ENCODE measurements around the gene UXT. TPM values are rescaled to one million over a fixed set of nuclear protein-coding genes. Genes with fewer than 3 reads are reported as not detected.

UXT gene
- polyA plus RNA-seq, 3 donors: 134 to 213 (median 174) TPM

DNA sequence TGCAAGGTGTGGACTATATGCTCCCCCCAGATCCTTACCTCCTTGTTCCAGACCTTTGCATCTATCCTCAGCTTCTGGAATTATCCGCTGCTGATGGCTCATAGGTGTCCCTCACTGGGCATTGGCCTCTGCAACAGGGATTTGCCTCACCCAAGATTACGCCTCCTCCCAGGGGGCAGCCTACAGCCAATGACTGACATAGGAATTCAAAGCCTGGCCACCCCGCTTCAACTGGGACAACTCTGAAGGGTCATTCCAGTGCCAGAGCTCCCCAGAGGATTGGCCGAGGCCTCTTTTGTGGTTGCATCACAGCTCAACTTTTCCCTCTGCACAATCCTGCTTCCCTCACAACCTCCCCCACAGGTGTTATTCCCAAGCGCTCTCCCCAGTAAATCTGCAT is 44.4 kb downstream of the UXT start:
- H4K20me1 ChIP-seq (ENCODE audit: insufficient read depth, low read length): no peaks in the 10 kb centered on the region
- H3K4me3 Mint-ChIP-seq: no peak overlapping the region
- WGBS (ENCODE audit: insufficient coverage): 94% methylated on average over 3 of the region's 5 CpGs
- TF ChIP-seq, protein P1, sequence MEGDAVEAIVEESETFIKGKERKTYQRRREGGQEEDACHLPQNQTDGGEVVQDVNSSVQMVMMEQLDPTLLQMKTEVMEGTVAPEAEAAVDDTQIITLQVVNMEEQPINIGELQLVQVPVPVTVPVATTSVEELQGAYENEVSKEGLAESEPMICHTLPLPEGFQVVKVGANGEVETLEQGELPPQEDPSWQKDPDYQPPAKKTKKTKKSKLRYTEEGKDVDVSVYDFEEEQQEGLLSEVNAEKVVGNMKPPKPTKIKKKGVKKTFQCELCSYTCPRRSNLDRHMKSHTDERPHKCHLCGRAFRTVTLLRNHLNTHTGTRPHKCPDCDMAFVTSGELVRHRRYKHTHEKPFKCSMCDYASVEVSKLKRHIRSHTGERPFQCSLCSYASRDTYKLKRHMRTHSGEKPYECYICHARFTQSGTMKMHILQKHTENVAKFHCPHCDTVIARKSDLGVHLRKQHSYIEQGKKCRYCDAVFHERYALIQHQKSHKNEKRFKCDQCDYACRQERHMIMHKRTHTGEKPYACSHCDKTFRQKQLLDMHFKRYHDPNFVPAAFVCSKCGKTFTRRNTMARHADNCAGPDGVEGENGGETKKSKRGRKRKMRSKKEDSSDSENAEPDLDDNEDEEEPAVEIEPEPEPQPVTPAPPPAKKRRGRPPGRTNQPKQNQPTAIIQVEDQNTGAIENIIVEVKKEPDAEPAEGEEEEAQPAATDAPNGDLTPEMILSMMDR (IDR thresholded peaks at IDR 0.05): no peak
- no peak overlapping the region for H3K27ac Mint-ChIP-seq
- H3K4me2 ChIP-seq (replicated peaks; ENCODE audit: extremely low read depth, low read length, poor library complexity, severe bottlenecking): no peak overlapping the region
- H3K9ac ChIP-seq (ENCODE audit: insufficient read depth, low read length, poor library complexity, severe bottlenecking): no peak overlapping the region
- DNase-seq: no peak
- H3K4me3 ChIP-seq (replicated peaks in 1 of 3; ENCODE audit: low read depth in 2 of 3, low read length in 3 of 3): no peak overlapping the region
- no peak overlapping the region for H2AFZ ChIP-seq (ENCODE audit: insufficient read depth, low read depth, low read length, poor library complexity, severe bottlenecking)
- no peaks in the 10 kb centered on the region for H3K36me3 ChIP-seq (replicated peaks in 1 of 2; ENCODE audit: control insufficient read depth in 1 of 2, insufficient read depth in 2 of 2, low read length in 2 of 2)
- intact Hi-C loops (cut with micrococcal nuclease): loop anchor here in 1 of 2 donors (5.0 kb wide), 1 partner anchor 37 kb away; no protein-coding TSS in a partner anchor
- no peaks in the 10 kb centered on the region for H3K36me3 Mint-ChIP-seq
- H3K79me2 ChIP-seq (ENCODE audit: insufficient read depth, low read length): no peaks in the 10 kb centered on the region
- peaks cover 17% of the 10 kb centered on the region for H3K4me1 Mint-ChIP-seq
- H3K4me1 ChIP-seq (ENCODE audit: control insufficient read depth in 1 of 2, insufficient read depth in 2 of 2, low read length in 2 of 2): peaks cover 11 to 16% of the 10 kb centered on the region in 2 donors
- H3K9me3 Mint-ChIP-seq: peaks cover 0 to 11% (median 2%) of the 10 kb centered on the region in 7 donors
- H3K27me3 Mint-ChIP-seq (ENCODE audit: low read depth in 3 of 3): peaks cover 8 to 18% (median 10%) of the 10 kb centered on the region in 3 donors
- peaks cover 0 to 6% of the 10 kb centered on the region in 2 donors for H3K27me3 ChIP-seq (ENCODE audit: control insufficient read depth in 2 of 2, insufficient read depth in 2 of 2, low read length in 2 of 2)
- no peak overlapping the region for H3K27ac ChIP-seq (ENCODE audit: low read depth in 1 of 2, low read length in 2 of 2)
- H3K9me3 ChIP-seq (replicated peaks in 1 of 2; ENCODE audit: control insufficient read depth in 1 of 2, insufficient read depth in 1 of 2, low read length in 2 of 2): no peaks in the 10 kb centered on the region

DNA sequence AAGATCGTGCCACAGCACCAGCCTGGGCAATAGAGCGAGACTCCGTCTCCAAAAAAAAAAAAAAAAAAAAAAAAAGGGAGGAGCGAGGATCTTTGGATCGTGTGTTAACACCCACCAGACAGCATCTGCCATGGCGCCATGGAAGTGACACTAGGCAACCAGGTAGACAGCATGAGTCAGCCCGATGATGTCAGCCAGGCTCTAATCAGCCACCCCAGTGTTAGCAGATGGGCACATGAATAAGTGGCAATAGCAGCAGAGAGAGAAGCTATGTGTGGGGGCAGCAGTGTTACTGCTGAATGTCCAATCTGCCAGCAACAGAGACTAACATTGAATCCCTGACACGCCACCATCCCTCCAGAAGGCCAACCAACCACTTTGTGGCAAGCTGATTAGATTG is 45.9 kb downstream of the UXT start:
- Histone ChIP-seq H3K27ac (ENCODE audit: low read depth in 1 of 2, low read length in 2 of 2) (no peak overlapping the region), H3K79me2 (ENCODE audit: insufficient read depth, low read length) (no peaks in the 10 kb centered on the region), H3K9me3 (replicated peaks in 1 of 2; ENCODE audit: control insufficient read depth in 1 of 2, insufficient read depth in 1 of 2, low read length in 2 of 2) (no peaks in the 10 kb centered on the region), H3K4me2 (replicated peaks; ENCODE audit: extremely low read depth, low read length, poor library complexity, severe bottlenecking) (no peak overlapping the region), H3K27me3 (ENCODE audit: control insufficient read depth in 2 of 2, insufficient read depth in 2 of 2, low read length in 2 of 2) (peaks cover 0 to 4% of the 10 kb centered on the region in 2 donors), H3K9ac (ENCODE audit: insufficient read depth, low read length, poor library complexity, severe bottlenecking) (no peak overlapping the region), H4K20me1 (ENCODE audit: insufficient read depth, low read length) (no peaks in the 10 kb centered on the region), H3K36me3 (replicated peaks in 1 of 2; ENCODE audit: control insufficient read depth in 1 of 2, insufficient read depth in 2 of 2, low read length in 2 of 2) (no peaks in the 10 kb centered on the region), H3K4me3 (replicated peaks in 1 of 3; ENCODE audit: low read depth in 2 of 3, low read length in 3 of 3) (no peak overlapping the region), H3K4me1 (ENCODE audit: control insufficient read depth in 1 of 2, insufficient read depth in 2 of 2, low read length in 2 of 2) (peaks cover 26 to 27% of the 10 kb centered on the region in 2 donors), H2AFZ (ENCODE audit: insufficient read depth, low read depth, low read length, poor library complexity, severe bottlenecking) (no peak overlapping the region)
- no peak overlapping the region for H3K4me3 Mint-ChIP-seq
- peaks cover 0 to 9% (median 2%) of the 10 kb centered on the region in 7 donors for H3K9me3 Mint-ChIP-seq
- no peak for DNase-seq
- TF ChIP-seq, protein P1 (IDR thresholded peaks at IDR 0.05): no peak
- no peak overlapping the region for H3K27ac Mint-ChIP-seq
- H3K4me1 Mint-ChIP-seq: peaks cover 28% of the 10 kb centered on the region
- 93% methylated on average over 2 of the region's 8 CpGs for WGBS (ENCODE audit: insufficient coverage)
- intact Hi-C loops (cut with micrococcal nuclease): no loop called here
- H3K27me3 Mint-ChIP-seq (ENCODE audit: low read depth in 3 of 3): peaks cover 5 to 9% (median 6%) of the 10 kb centered on the region in 3 donors
- H3K36me3 Mint-ChIP-seq: no peaks in the 10 kb centered on the region

Measured in CD14-positive monocyte (primary cell).